GM21723 (cell line): ENCODE results near the gene ULK3.

ENCODE experiments used
- ATAC-seq: cut with Tn5 transposase; IDR thresholded peaks from one replicate; pipeline ENCODE4 v1.9.1; 2021; ENCODE audit warnings: mild to moderate bottlenecking, moderate library complexity; ENCODE audit not compliant: unreplicated experiment

ULK3 gene

GRCh38 chr15:74800559-74801094 is 42.3 kb downstream of the ULK3 start:
- no peak for ATAC-seq

GRCh38 chr15:74799856-74800558 is 42.9 kb downstream of the ULK3 start:
- peak; percentile 72 for ATAC-seq

GRCh38 chr15:74799255-74799855 is 43.6 kb downstream of the ULK3 start:
- no peak for ATAC-seq

GRCh38 chr15:74798388-74799254 is 44.3 kb downstream of the ULK3 start:
- ATAC-seq = no peak

GRCh38 chr15:74795966-74796625 is 46.9 kb downstream of the ULK3 start:
- no peak for ATAC-seq

- no peak for ATAC-seq
Measured at GRCh38 chr15:74794970-74795349, 48.0 kb downstream of the ULK3 start.

- ATAC-seq = no peak
Measured at GRCh38 chr15:74794248-74794969, 48.5 kb downstream of the ULK3 start.

- no peak for ATAC-seq
Measured at GRCh38 chr15:74793135-74794028, 49.6 kb downstream of the ULK3 start.

GRCh38 chr15:74792227-74793016 is 50.5 kb downstream of the ULK3 start:
- ATAC-seq = no peak

- no peak for ATAC-seq
Measured at GRCh38 chr15:74791667-74792066, 51.3 kb downstream of the ULK3 start.

GRCh38 chr15:74791007-74791406 is 51.9 kb downstream of the ULK3 start:
- ATAC-seq = no peak

- ATAC-seq = no peak
Measured at GRCh38 chr15:74790080-74790916, 52.7 kb downstream of the ULK3 start.

- ATAC-seq = no peak
Measured at GRCh38 chr15:74789741-74790079, 53.2 kb downstream of the ULK3 start.

GRCh38 chr15:74789171-74789631 is 53.8 kb downstream of the ULK3 start:
- no peak for ATAC-seq

GRCh38 chr15:74788683-74789151 is 54.2 kb downstream of the ULK3 start:
- peak; percentile 25 for ATAC-seq

GRCh38 chr15:74788042-74788682 is 54.8 kb downstream of the ULK3 start:
- ATAC-seq = no peak
